A673 (cell line): ENCODE measurements around the gene IFT57.

Source experiments
- CTCF ChIP-seq: fragments of 300-800, 200-600 bp; sonication (generic); conservative IDR thresholded peaks from 2 replicates; pipeline ENCODE4 v1.5.1; 2017; ENCODE audit warnings: low read depth, mild to moderate bottlenecking, antibody characterized with exemption, low read length, moderate library complexity, mixed read lengths
- EZH2 ChIP-seq: fragments of 200-600 bp; sonication (generic); IDR thresholded peaks from 2 replicates; pipeline ENCODE4 v1.6.1; 2017; ENCODE audit warnings: borderline replicate concordance, low read depth, mild to moderate bottlenecking, mixed read lengths, antibody characterized with exemption, low read length; ENCODE audit not compliant: poor library complexity, severe bottlenecking

GRCh38 chr3:108150200-108150599 is 72.0 kb downstream of the IFT57 start:
- TF ChIP-seq CTCF = no peak
- no peak for TF ChIP-seq EZH2
